ENCODE data around the gene ACSS1.

ACSS1 gene

GRCh38 chr20:25071734-25072133 lies 13.8 kb upstream of the ACSS1 start:
- FAIRE-seq (no peak), DNase-seq (ENCODE audit: insufficient read length, low spot score) (no peak)
- TF ChIP-seq CTCF (IDR thresholded peaks at IDR 0.05; ENCODE audit: insufficient read depth, missing control alignments) = no peak

GRCh38 chr20:25070821-25071473 lies 13.0 kb upstream of the ACSS1 start:
- FAIRE-seq = no peak
- no peak for TF ChIP-seq CTCF (IDR thresholded peaks at IDR 0.05; ENCODE audit: insufficient read depth, missing control alignments)
- DNase-seq (ENCODE audit: insufficient read length, low spot score) = no peak

GRCh38 chr20:25067102-25067987 lies 9.4 kb upstream of the ACSS1 start:
- TF ChIP-seq CTCF (IDR thresholded peaks at IDR 0.05; ENCODE audit: insufficient read depth, missing control alignments) = no peak
- DNase-seq (ENCODE audit: insufficient read length, low spot score) = no peak
- no peak for FAIRE-seq

- DNase-seq (ENCODE audit: insufficient read length, low spot score) (no peak), FAIRE-seq (no peak)
- no peak for TF ChIP-seq CTCF (IDR thresholded peaks at IDR 0.05; ENCODE audit: insufficient read depth, missing control alignments)
Measured at GRCh38 chr20:25066386-25066785, 8.4 kb upstream of the ACSS1 start.

- peak; percentile 72 for TF ChIP-seq CTCF (IDR thresholded peaks at IDR 0.05; ENCODE audit: insufficient read depth, missing control alignments)
- no peak for FAIRE-seq
Measured at GRCh38 chr20:25065625-25066338, 7.8 kb upstream of the ACSS1 start.

GRCh38 chr20:25065072-25065624 lies 7.2 kb upstream of the ACSS1 start:
- no peak for TF ChIP-seq CTCF (IDR thresholded peaks at IDR 0.05; ENCODE audit: insufficient read depth, missing control alignments)
- DNase-seq (ENCODE audit: insufficient read length, low spot score) = no peak
- no peak for FAIRE-seq

More at GRCh38 chr20:25065625-25066338, 7.8 kb upstream of the ACSS1 start:
- no peak for DNase-seq (ENCODE audit: insufficient read length, low spot score)

All from D721Med (cell line).